Measurements from ENCODE around the gene FAM117B.

GRCh38 chr2:202814226-202814625 lies 179.5 kb downstream of the FAM117B start:
- no peak for TF ChIP-seq CTCF (IDR thresholded peaks at IDR 0.05; ENCODE audit: insufficient read depth, low read depth, low read length)
- no peak for TF ChIP-seq EZH2 (IDR thresholded peaks at IDR 0.05; ENCODE audit: insufficient read depth, low read length)
